Measurements from ENCODE around the gene ZNF747.
A peak's percentile ranks its signal among the peaks of the same experiment; 100 is the strongest.

DNA sequence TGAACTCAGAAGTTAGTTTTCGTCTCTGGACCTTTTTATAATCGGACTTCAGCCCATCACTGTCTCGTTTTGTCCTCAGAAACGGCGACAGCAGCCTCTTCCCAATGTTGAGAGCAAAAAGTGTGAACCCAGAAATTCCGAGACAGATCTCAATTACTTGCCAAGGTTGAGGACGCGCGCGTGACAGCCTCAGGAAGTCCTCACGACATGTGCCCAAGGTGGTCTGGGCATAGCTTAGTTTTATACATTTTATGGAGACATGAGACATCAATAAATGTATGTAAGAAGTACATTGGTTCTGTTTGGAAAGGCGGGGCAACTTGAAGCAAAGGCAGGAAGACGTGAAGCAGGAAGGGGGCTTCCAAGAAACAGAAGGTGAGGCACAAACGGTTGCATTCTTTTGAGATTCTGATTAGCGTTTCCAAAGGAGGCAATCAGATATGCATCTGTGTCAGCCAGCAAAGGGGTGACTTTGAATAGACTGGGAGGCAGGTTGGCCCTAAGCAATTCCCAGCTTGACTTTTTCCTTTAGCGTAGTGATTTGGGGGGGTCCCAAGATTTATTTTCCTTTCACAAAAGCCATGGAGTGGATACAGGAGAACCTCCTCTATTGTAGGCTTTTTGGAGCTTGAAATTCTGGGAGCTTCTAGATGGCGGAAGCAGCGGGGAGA lies 583 bp upstream of the ZNF747 start:
- TF ChIP-seq, protein P1, sequence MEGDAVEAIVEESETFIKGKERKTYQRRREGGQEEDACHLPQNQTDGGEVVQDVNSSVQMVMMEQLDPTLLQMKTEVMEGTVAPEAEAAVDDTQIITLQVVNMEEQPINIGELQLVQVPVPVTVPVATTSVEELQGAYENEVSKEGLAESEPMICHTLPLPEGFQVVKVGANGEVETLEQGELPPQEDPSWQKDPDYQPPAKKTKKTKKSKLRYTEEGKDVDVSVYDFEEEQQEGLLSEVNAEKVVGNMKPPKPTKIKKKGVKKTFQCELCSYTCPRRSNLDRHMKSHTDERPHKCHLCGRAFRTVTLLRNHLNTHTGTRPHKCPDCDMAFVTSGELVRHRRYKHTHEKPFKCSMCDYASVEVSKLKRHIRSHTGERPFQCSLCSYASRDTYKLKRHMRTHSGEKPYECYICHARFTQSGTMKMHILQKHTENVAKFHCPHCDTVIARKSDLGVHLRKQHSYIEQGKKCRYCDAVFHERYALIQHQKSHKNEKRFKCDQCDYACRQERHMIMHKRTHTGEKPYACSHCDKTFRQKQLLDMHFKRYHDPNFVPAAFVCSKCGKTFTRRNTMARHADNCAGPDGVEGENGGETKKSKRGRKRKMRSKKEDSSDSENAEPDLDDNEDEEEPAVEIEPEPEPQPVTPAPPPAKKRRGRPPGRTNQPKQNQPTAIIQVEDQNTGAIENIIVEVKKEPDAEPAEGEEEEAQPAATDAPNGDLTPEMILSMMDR (IDR thresholded peaks at IDR 0.05): no peak
- TF ChIP-seq POLR2A (IDR thresholded peaks at IDR 0.05) (peak; percentile 70), POLR2AphosphoS5 (IDR thresholded peaks at IDR 0.05) (no peak), EP300 (IDR thresholded peaks at IDR 0.05; ENCODE audit: low read depth) (no peak)

Data from transverse colon (tissue), 4 donors.